GM10248 (cell line): ENCODE data around the gene TMEM151B.

Source experiments
- CTCF ChIA-PET: fragments of 300-600 bp; sonication (Branson Sonifier 250); formaldehyde crosslinking; extraction: SDS; loops from one replicate; lab custom pipeline; 2021; ENCODE audit warnings: antibody characterized with exemption; lab: Yijun Ruan, JAX
- POLR2A ChIA-PET: fragments of 350-650 bp; sonication (Branson Sonifier 250); formaldehyde crosslinking; extraction: SDS; loops from one replicate; lab custom pipeline; 2020; ENCODE audit warnings: antibody characterized with exemption; lab: Yijun Ruan, JAX
- DNase-seq: peaks from one replicate; pipeline ENCODE4 v3.0.0; 2012; ENCODE audit errors: extremely low spot score
- TF ChIP-seq, protein P1 (sequence below): IDR thresholded peaks from 2 replicates; pipeline ENCODE4 v1.5.1; 2012; ENCODE audit warnings: mild to moderate bottlenecking, low read depth; ENCODE audit errors: extremely low read depth, missing control alignments, control extremely low read depth

Gene TMEM151B

DNA sequence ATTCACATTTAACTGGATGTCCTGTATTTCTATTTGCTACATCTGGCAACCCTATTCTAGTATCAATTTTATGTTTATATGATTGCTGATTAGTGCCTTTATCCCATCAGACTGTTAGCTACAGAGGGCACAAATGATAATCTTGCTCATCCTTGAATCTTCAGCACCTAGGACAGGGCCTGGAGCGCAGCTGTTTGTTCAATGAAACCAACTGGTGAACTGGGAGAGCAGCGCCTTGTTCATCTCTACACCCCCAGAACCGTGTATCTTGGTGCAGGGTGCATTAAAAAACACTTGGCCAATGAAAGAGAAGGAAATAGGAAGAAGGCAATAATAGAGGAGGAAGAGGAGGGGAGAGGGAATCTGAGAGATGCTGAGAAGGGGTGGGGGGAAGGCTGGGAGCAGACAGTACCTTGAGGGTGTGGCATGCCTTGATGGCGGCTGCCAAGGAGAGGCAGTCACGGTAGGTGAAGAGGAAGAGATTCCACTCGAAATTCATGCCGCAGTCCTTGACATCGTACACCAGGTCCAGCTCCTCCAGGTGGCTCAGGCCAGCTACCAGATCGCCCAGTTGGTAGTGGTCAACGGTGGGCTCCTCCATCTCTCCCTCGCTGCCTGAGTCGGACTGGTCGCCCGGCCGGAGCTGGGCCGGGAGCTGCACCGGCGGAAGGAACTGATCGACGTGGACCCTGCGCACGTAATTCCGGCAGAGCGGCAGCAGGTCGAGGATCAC is 15.5 kb downstream of the TMEM151B start:
- DNase-seq = no peak
- CTCF ChIA-PET = interaction anchor here (0.9 to 6.5 kb wide), 5 partner anchors 9 to 27 kb away, joined by 3 to 39 read pairs (median 3); partner anchors contain the start of genes AARS2 and TMEM151B
- TF ChIP-seq, protein P1, sequence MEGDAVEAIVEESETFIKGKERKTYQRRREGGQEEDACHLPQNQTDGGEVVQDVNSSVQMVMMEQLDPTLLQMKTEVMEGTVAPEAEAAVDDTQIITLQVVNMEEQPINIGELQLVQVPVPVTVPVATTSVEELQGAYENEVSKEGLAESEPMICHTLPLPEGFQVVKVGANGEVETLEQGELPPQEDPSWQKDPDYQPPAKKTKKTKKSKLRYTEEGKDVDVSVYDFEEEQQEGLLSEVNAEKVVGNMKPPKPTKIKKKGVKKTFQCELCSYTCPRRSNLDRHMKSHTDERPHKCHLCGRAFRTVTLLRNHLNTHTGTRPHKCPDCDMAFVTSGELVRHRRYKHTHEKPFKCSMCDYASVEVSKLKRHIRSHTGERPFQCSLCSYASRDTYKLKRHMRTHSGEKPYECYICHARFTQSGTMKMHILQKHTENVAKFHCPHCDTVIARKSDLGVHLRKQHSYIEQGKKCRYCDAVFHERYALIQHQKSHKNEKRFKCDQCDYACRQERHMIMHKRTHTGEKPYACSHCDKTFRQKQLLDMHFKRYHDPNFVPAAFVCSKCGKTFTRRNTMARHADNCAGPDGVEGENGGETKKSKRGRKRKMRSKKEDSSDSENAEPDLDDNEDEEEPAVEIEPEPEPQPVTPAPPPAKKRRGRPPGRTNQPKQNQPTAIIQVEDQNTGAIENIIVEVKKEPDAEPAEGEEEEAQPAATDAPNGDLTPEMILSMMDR = no peak
- POLR2A ChIA-PET = no interaction called here

DNA sequence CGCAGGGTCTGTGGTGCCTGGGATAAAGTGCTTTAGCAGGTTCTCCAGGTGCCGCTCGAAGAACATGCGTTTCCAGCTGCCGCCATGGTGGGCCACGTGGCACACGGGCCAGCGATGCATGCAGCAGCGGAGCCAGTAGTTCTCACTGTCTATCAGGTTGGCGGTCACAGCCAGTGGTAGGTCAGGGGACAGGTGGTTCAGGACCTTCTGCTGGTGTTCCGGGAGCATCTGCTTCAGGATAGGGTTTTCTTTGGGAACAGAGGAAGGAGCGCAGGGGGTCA is 16.0 kb downstream of the TMEM151B start:
- TF ChIP-seq, protein P1 = no peak
- POLR2A ChIA-PET = no interaction called here
- CTCF ChIA-PET = interaction anchor here (0.9 to 6.5 kb wide), 4 partner anchors 8 to 27 kb away, joined by 3 to 39 read pairs (median 4); partner anchors contain the start of genes AARS2 and TMEM151B
- DNase-seq = no peak

DNA sequence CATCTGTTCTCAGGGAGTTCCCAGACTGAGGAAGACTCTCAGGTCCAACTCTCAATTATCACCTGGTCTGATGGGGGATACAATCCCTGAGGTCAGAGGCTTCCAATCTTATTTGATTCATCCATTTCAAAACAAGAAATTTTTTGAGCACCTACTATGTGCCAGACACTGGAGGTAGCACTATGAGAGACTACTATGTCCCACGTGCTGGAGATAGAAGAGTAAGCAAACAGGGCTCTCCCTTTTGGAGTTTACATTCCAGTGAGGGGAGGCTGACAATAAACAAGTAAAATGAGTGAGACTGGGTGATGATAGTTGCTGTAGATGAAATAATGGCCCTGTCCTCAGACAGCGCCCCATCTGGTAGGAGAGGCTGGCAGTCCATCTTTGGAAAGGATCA is 16.5 kb downstream of the TMEM151B start:
- TF ChIP-seq, protein P1 = no peak
- POLR2A ChIA-PET = no interaction called here
- CTCF ChIA-PET = interaction anchor here (0.9 to 6.5 kb wide), 5 partner anchors 8 to 51 kb away, joined by 3 to 39 read pairs (median 4); partner anchors contain the start of genes AARS2 and TMEM151B
- no peak for DNase-seq

DNA sequence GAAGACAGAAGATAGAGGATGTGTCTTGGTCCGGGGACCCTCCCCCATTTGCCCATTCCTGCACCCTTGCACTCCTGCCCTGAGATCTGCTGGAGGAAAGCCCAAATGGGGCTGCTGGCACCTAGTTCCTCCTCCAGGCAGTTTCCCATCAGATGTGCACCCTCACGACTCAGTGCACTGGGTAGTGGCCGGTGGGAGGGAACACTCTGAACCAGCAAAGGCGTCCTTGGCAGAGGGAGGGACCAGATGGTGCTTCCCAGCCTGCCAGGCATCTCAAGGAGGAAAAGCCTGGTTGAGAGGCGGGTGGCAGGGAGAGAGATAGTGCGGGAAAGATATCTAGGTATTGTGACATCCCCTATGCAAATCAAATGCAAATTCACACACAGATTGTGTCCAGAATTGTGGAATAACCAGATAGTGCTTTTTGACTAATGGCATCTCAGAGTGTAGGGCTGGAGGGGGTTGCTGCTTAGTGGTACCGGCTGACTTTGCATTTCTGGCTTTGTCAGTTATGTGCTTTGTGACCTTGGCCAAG is 19.5 kb downstream of the TMEM151B start:
- POLR2A ChIA-PET = no interaction called here
- no peak for DNase-seq
- CTCF ChIA-PET = interaction anchor here (0.7 to 6.5 kb wide), 3 partner anchors 22 to 48 kb away, joined by 3 to 39 read pairs (median 3); partner anchors contain the start of genes AARS2 and TMEM151B
- TF ChIP-seq, protein P1 = no peak

DNA sequence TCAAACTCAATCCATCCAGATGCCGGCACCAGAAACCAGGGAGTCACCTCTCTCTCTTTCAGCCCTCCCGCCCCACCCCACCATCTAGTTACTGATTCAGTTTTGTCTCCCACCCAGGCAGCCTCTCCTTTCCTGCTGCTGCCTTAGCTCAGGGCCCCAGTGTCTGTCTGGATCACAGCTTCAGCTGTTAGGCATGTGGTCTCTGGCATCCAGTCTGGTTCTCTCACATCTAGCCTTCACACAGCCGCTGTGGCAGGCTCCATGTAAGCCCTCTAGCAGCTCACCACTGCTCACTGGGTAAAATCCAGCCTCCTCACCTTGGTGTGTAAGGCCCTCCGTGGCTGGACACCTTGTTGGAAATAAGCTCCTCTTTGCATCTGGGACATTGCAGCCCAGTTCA is 21.6 kb downstream of the TMEM151B start:
- ChIA-PET POLR2A (no interaction called here), CTCF (interaction anchor here (1.1 to 2.6 kb wide), 5 partner anchors 8 to 47 kb away, joined by 5 to 11 read pairs (median 10); partner anchors contain the start of gene AARS2)
- DNase-seq = no peak
- TF ChIP-seq, protein P1 = no peak

DNA sequence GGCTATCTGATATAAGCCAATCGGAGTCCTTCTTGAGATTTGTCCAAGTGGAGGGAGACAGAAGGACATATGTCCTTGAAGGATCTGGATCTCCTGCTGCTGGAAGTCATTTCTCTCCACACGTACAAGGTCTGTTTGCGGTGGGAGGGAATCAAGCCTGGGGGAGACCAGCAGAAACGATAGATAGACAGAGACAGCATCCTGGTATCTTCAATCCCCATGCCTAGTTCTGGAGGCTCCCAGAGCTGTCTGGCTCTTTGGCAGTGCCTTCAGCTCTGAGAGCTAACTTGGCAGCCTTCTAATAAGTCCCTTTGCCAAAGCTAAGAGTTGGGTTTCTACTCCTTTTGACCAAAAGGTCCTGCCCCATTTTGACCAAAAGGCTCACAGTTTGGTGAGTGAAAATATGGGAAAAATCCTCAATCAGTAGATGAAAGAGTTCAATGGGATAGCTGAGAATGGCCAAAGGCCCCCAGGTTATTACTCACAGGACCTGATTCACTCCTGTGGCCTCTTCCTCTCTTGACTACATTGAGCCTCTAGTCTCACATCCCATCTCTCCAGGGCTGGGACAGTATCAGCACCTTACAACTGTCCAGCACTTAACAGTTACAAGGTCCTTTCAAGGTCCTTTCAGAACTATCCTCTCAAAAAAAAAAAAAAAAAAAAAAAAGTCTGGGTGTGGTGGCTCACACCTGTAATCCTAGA is 22.6 kb downstream of the TMEM151B start:
- POLR2A ChIA-PET = interaction anchor here (0.7 kb wide), 1 partner anchor 43 kb away, joined by 6 read pairs; no protein-coding TSS in a partner anchor
- DNase-seq = no peak
- TF ChIP-seq, protein P1 = no peak

More for the DNA sequence above, 22.6 kb downstream of the TMEM151B start:
- CTCF ChIA-PET = interaction anchor here (1.1 to 2.6 kb wide), 5 partner anchors 9 to 46 kb away, joined by 5 to 11 read pairs (median 10); partner anchors contain the start of gene AARS2
